ENCODE measurements around the gene ASTN2. TPM values are rescaled to one million over a fixed set of nuclear protein-coding genes. Genes with fewer than 3 reads are reported as not detected.

The ASTN2 gene
- total RNA-seq, 1 donor from 2014 or later = 0.53 TPM

DNA sequence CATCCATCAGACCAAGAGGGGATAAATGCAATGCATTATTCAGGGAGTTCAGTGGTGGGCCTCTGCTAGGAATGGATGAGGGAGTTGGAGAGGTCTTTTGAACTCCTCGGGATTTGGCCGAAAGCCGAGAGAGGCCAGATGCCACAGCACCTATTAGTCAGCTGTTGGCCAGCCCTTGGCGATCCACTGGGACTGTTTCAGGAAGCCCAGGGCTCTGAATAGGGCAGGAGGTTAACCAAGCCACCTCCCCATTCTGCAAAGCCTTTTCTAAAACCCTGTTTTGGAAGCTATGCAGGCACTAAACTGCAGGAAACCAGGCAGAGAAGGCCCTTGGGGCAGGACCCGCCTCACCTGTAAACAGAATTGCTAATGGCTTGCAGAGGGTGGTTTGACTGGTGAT is 37.8 kb downstream of the ASTN2 start:
- FAIRE-seq (no peak), DNase-seq (ENCODE audit: low read depth) (no peak)
- Histone ChIP-seq H3K27me3 (ENCODE audit: control insufficient read depth, insufficient read depth, low read length) (no peaks in the 10 kb centered on the region), H3K4me3 (ENCODE audit: low read depth, low read length) (no peak overlapping the region), H3K36me3 (ENCODE audit: control insufficient read depth, insufficient read depth, low read length) (no peaks in the 10 kb centered on the region)
- TF ChIP-seq, protein P1, sequence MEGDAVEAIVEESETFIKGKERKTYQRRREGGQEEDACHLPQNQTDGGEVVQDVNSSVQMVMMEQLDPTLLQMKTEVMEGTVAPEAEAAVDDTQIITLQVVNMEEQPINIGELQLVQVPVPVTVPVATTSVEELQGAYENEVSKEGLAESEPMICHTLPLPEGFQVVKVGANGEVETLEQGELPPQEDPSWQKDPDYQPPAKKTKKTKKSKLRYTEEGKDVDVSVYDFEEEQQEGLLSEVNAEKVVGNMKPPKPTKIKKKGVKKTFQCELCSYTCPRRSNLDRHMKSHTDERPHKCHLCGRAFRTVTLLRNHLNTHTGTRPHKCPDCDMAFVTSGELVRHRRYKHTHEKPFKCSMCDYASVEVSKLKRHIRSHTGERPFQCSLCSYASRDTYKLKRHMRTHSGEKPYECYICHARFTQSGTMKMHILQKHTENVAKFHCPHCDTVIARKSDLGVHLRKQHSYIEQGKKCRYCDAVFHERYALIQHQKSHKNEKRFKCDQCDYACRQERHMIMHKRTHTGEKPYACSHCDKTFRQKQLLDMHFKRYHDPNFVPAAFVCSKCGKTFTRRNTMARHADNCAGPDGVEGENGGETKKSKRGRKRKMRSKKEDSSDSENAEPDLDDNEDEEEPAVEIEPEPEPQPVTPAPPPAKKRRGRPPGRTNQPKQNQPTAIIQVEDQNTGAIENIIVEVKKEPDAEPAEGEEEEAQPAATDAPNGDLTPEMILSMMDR (IDR thresholded peaks at IDR 0.05; ENCODE audit: insufficient read depth, low read length, severe bottlenecking) = no peak

DNA sequence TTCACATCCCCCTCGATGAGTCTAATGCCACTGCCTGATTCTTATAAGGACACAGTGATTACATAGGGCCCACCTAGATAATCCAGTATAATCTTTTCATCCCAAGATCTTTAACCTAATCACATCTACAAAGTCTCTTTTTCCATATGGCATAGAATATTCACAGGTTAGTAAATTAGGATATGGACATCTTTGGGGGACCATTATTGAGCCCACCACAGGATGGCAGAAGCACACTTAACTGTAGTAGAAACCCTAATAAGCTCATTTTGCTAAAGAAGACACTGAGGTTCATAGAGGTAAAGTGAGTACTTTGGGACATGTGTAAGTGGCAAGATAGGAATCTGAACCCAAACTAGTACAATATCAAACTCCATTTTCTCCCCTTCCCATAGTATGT is 38.9 kb downstream of the ASTN2 start:
- no peak overlapping the region for H3K4me3 ChIP-seq (ENCODE audit: low read depth, low read length)
- DNase-seq (ENCODE audit: low read depth) (no peak), FAIRE-seq (no peak)
- H3K27me3 ChIP-seq (ENCODE audit: control insufficient read depth, insufficient read depth, low read length) = no peaks in the 10 kb centered on the region
- H3K36me3 ChIP-seq (ENCODE audit: control insufficient read depth, insufficient read depth, low read length) = no peaks in the 10 kb centered on the region
- TF ChIP-seq, protein P1 (IDR thresholded peaks at IDR 0.05; ENCODE audit: insufficient read depth, low read length, severe bottlenecking) = no peak

DNA sequence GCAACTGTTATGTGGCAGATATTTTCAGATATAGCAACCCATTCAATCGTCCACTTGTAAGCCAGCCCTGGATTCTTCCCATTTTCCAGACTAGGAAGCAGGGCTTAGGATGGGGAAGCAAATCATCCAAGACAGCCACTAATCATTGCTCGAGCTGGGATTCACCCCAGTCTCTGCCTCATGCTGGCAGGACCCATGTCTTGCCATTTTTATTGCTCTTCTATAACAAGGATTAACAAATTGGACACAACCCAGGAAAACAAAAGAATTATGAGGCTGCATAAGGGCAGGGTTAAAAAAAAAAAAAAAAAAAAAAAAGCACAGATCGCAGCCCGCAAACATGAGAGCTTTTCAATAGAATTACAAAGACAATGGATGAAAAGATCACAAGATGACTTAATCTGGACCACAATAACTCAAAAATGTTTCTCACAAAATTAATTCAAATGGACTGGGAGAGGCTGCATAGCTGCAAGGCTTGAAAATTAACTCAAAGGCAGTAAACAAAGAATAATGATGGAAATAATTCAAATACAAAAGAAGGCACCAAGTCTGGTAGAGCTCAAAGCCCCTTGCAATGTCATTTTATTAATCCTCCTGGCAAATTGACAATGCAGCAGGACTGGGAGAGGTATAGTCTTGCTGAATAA is 40.7 kb downstream of the ASTN2 start:
- DNase-seq (ENCODE audit: low read depth) (no peak), FAIRE-seq (no peak)
- TF ChIP-seq, protein P1 (IDR thresholded peaks at IDR 0.05; ENCODE audit: insufficient read depth, low read length, severe bottlenecking) = no peak
- Histone ChIP-seq H3K36me3 (ENCODE audit: control insufficient read depth, insufficient read depth, low read length) (no peaks in the 10 kb centered on the region), H3K27me3 (ENCODE audit: control insufficient read depth, insufficient read depth, low read length) (no peaks in the 10 kb centered on the region), H3K4me3 (ENCODE audit: low read depth, low read length) (no peak overlapping the region)

DNA sequence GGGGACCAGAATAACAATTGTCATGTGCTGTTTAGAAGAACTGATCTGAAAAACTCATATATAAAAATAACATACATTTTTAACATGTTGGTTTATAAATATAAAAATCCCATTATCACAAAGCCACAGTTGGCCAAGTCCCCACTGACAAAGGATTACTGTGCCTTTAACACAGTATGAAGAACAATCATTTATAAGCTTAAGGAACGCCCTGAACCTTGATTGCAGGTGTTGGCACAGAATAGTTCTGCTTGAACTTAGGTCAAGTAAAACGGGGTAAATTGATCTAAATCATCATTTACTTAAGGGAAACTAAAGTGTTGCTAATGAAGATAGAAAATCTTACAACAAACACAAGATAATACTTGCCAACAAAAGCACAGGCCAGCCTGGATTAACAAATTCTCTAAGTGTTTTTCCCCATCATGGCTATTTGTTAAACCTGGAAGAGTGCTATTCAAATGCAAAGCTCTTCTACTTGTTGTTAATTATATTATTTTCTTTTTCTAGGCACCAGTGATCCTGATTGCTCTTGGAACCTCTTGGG is 46.1 kb downstream of the ASTN2 start:
- Histone ChIP-seq H3K27me3 (ENCODE audit: control insufficient read depth, insufficient read depth, low read length) (no peaks in the 10 kb centered on the region), H3K4me3 (ENCODE audit: low read depth, low read length) (no peak overlapping the region), H3K36me3 (ENCODE audit: control insufficient read depth, insufficient read depth, low read length) (no peaks in the 10 kb centered on the region)
- FAIRE-seq (no peak), DNase-seq (ENCODE audit: low read depth) (no peak)
- TF ChIP-seq, protein P1 (IDR thresholded peaks at IDR 0.05; ENCODE audit: insufficient read depth, low read length, severe bottlenecking) = no peak

DNA sequence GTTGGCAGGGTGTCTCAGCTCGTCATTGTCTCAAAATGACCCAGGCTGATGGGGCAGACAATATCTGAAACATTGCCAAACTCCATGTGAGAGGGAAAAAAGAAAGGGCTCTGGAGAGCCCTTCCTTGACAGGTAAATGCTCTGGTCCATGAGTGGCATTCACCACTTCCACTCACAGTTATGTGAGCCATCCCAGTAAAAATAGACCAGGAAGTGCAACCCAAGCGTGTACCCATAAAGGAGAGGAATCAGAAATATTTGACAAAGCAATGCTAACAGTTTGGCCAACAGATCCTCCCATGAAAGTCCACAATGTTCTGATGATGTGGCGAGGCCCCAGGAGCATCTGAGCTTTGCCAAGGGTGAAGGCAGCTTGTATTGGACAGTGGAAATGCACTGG is 49.4 kb downstream of the ASTN2 start:
- Histone ChIP-seq H3K4me3 (ENCODE audit: low read depth, low read length) (no peak overlapping the region), H3K27me3 (ENCODE audit: control insufficient read depth, insufficient read depth, low read length) (no peaks in the 10 kb centered on the region), H3K36me3 (ENCODE audit: control insufficient read depth, insufficient read depth, low read length) (no peaks in the 10 kb centered on the region)
- FAIRE-seq (no peak), DNase-seq (ENCODE audit: low read depth) (no peak)
- TF ChIP-seq, protein P1 (IDR thresholded peaks at IDR 0.05; ENCODE audit: insufficient read depth, low read length, severe bottlenecking) = no peak

DNA sequence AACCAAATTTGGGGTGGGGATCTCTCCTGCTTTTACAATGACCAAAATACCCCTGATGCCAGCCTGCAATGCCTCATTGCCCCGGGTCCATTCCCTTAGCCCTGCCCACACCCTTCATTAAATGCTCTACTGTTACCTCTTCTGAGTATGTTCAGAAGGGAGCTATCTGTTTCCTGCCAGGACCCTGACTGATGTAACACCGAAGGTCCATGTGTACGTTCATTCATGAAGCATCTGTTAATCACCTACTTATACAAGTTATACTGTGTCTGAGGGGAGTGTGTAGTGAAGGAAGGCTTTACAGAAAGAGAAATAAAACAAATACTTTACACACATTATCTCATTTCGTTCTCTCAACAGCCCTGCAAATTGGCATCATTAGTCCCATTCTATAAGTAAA is 51.9 kb downstream of the ASTN2 start:
- no peak for FAIRE-seq
- TF ChIP-seq, protein P1 (IDR thresholded peaks at IDR 0.05; ENCODE audit: insufficient read depth, low read length, severe bottlenecking) = no peak
- H3K36me3 ChIP-seq (ENCODE audit: control insufficient read depth, insufficient read depth, low read length) = no peaks in the 10 kb centered on the region
- H3K27me3 ChIP-seq (ENCODE audit: control insufficient read depth, insufficient read depth, low read length) = no peaks in the 10 kb centered on the region
- DNase-seq (ENCODE audit: low read depth) = no peak
- H3K4me3 ChIP-seq (ENCODE audit: low read depth, low read length) = no peak overlapping the region

All from bronchial epithelial cell (primary cell).